HEK293T (cell line): ENCODE measurements around the gene CNRIP1.

Source experiments
- CTCF ChIA-PET: fragments of 350-600 bp; formaldehyde crosslinking; extraction: SDS; loops from one replicate; lab custom pipeline; 2021; ENCODE audit warnings: antibody characterized with exemption, inconsistent platforms; lab: Yijun Ruan, JAX
- POLR2A ChIA-PET: fragments of 350-600 bp; formaldehyde crosslinking; extraction: SDS; loops from one replicate; lab custom pipeline; 2020; ENCODE audit warnings: antibody characterized with exemption, inconsistent platforms; lab: Yijun Ruan, JAX
- DNase-seq: peaks from one replicate; pipeline ENCODE4 v3.0.0; 2012; ENCODE audit warnings: mixed read lengths; ENCODE audit errors: extremely low spot score
- ARNT ChIP-seq: fragments of 450-650 bp; IDR thresholded peaks from 2 replicates; pipeline ENCODE4 v1.6.1; 2017; ENCODE audit warnings: mild to moderate bottlenecking
- BHLHE40 ChIP-seq: fragments of 450-650 bp; IDR thresholded peaks from 2 replicates; pipeline ENCODE4 v1.6.1; 2016; ENCODE audit warnings: mild to moderate bottlenecking, moderate library complexity, borderline replicate concordance
- CTBP1 ChIP-seq: fragments of 450-650 bp; IDR thresholded peaks from 2 replicates; pipeline ENCODE4 v1.6.1; 2016; ENCODE audit warnings: borderline replicate concordance
- ELF4 ChIP-seq: fragments of 450-650 bp; IDR thresholded peaks from 2 replicates; pipeline ENCODE4 v1.6.1; 2017; ENCODE audit warnings: antibody characterized with exemption
- FOXA1 ChIP-seq: fragments of 450-650 bp; IDR thresholded peaks from 2 replicates; pipeline ENCODE4 v1.6.1; 2016; ENCODE audit warnings: mild to moderate bottlenecking
- FOXK2 ChIP-seq: fragments of 450-650 bp; IDR thresholded peaks from 2 replicates; pipeline ENCODE4 v1.6.1; 2016; ENCODE audit warnings: mild to moderate bottlenecking
- FOXM1 ChIP-seq: fragments of 450-650 bp; IDR thresholded peaks from 2 replicates; pipeline ENCODE4 v1.6.1; 2017; ENCODE audit warnings: mild to moderate bottlenecking, borderline replicate concordance
- HDGF ChIP-seq: fragments of 450-650 bp; IDR thresholded peaks from 2 replicates; pipeline ENCODE4 v1.6.1; 2017; ENCODE audit warnings: antibody characterized with exemption, borderline replicate concordance
- L3MBTL2 ChIP-seq: fragments of 450-650 bp; conservative IDR thresholded peaks from 2 replicates; pipeline ENCODE4 v1.6.1; 2016; ENCODE audit warnings: mild to moderate bottlenecking
- LEF1 ChIP-seq: fragments of 450-650 bp; IDR thresholded peaks from 2 replicates; pipeline ENCODE4 v1.6.1; 2017; ENCODE audit warnings: mild to moderate bottlenecking, borderline replicate concordance
- NFRKB ChIP-seq: fragments of 450-650 bp; IDR thresholded peaks from 2 replicates; pipeline ENCODE4 v1.6.1; 2016; ENCODE audit warnings: mild to moderate bottlenecking, moderate library complexity
- PKNOX1 ChIP-seq: fragments of 450-650 bp; IDR thresholded peaks from 2 replicates; pipeline ENCODE4 v1.6.1; 2016
- SP1 ChIP-seq: fragments of 450-650 bp; IDR thresholded peaks from 2 replicates; pipeline ENCODE4 v1.6.1; 2017
- SUZ12 ChIP-seq: fragments of 450-650 bp; IDR thresholded peaks from 2 replicates; pipeline ENCODE4 v1.6.1; 2016; ENCODE audit warnings: mild to moderate bottlenecking
- TARDBP ChIP-seq: fragments of 450-650 bp; IDR thresholded peaks from 2 replicates; pipeline ENCODE4 v1.6.1; 2016
- ZNF384 ChIP-seq: fragments of 450-650 bp; IDR thresholded peaks from 2 replicates; pipeline ENCODE4 v1.6.1; 2016

CNRIP1 gene

GRCh38 chr2:68256093-68256450 is 63.7 kb downstream of the CNRIP1 start:
- ChIA-PET POLR2A (no interaction called here), CTCF (no interaction called here)
- TF ChIP-seq ARNT (no peak), ELF4 (no peak), PKNOX1 (no peak), SUZ12 (no peak), CTBP1 (no peak), TARDBP (no peak), ZNF384 (no peak), SP1 (no peak), FOXK2 (no peak), FOXA1 (no peak), LEF1 (no peak), BHLHE40 (no peak)
- DNase-seq: no peak

GRCh38 chr2:68253219-68254068 is 66.3 kb downstream of the CNRIP1 start:
- POLR2A ChIA-PET: interaction anchor here (0.7 to 1.9 kb wide), 6 partner anchors 21 to 190 kb away, joined by 3 to 8 read pairs (median 4); partner anchors contain the start of genes C1D and CNRIP1

GRCh38 chr2:68252400-68253218 is 67.1 kb downstream of the CNRIP1 start, which contains the start of gene PPP3R1:
TSS of gene PPP3R1 (minus strand) at chr2:68252532. CDS start at chr2:68252127, 405 bp downstream.
- POLR2A ChIA-PET: interaction anchor here (0.7 to 1.9 kb wide), 8 partner anchors 16 to 96 kb away, joined by 3 to 8 read pairs (median 4); partner anchors contain the start of gene CNRIP1
- peak; percentile 31; the same call in 1 of the 2 replicates for TF ChIP-seq ELF4
- no peak for TF ChIP-seq ZNF384
- TF ChIP-seq FOXM1: peak; percentile 67; the same call in 1 of the 2 replicates
- TF ChIP-seq NFRKB: no peak
- peak; percentile 88 for TF ChIP-seq L3MBTL2
- TF ChIP-seq ARNT: peak; percentile 87
- CTCF ChIA-PET: interaction anchor here (0.5 to 1.2 kb wide), 2 partner anchors 29 to 45 kb away, joined by 3 to 7 read pairs; no protein-coding TSS in a partner anchor
- DNase-seq: peak; percentile 90

More at GRCh38 chr2:68253219-68254068, 66.3 kb downstream of the CNRIP1 start:
- no peak for DNase-seq
- no peak for TF ChIP-seq FOXA1
- no peak for TF ChIP-seq ELF4
- TF ChIP-seq ARNT: no peak
- no peak for TF ChIP-seq LEF1
- no peak for TF ChIP-seq BHLHE40
- no peak for TF ChIP-seq HDGF
- TF ChIP-seq SUZ12: no peak
- no peak for TF ChIP-seq CTBP1
- no peak for TF ChIP-seq L3MBTL2
- no peak for TF ChIP-seq TARDBP
- no peak for TF ChIP-seq PKNOX1
- no peak for TF ChIP-seq NFRKB
- CTCF ChIA-PET: interaction anchor here (1.2 to 1.6 kb wide), 2 partner anchors 30 to 39 kb away, joined by 3 to 6 read pairs; no protein-coding TSS in a partner anchor

- TF ChIP-seq FOXM1 (peak; percentile 48; the same call in 1 of the 2 replicates), FOXA1 (no peak)
- CTCF ChIA-PET: interaction anchor here (0.5 kb wide), 1 partner anchor 45 kb away, joined by 7 read pairs; no protein-coding TSS in a partner anchor
- DNase-seq: peak; percentile 21
- POLR2A ChIA-PET: interaction anchor here (0.7 to 1.9 kb wide), 5 partner anchors 16 to 68 kb away, joined by 3 to 8 read pairs (median 5); partner anchors contain the start of gene CNRIP1
Observed at GRCh38 chr2:68251855-68252399, 67.8 kb downstream of the CNRIP1 start.

- ChIA-PET POLR2A (interaction anchor here (0.6 to 1.6 kb wide), 2 partner anchors 15 to 467 kb away, joined by 3 to 5 read pairs; no protein-coding TSS in a partner anchor), CTCF (no interaction called here)
- peak; percentile 68 for DNase-seq
- TF ChIP-seq L3MBTL2 (peak; percentile 21; the same call in 1 of the 2 replicates), PKNOX1 (peak; percentile 80), HDGF (0 out of 2 replicates have a peak, but pooled peaks have one; percentile 8), ZNF384 (no peak), ELF4 (no peak), ARNT (no peak), TARDBP (no peak), CTBP1 (no peak)
Observed at GRCh38 chr2:68251187-68251854, 68.4 kb downstream of the CNRIP1 start.
